Body of pancreas (tissue), 4 donors: Measurements from ENCODE around the gene UTP25. TPM values are rescaled to one million over a fixed set of nuclear protein-coding genes. Genes with fewer than 3 reads are reported as not detected.

Experiments
- ATAC-seq: fragments of 150-250 bp; one replicate; pipeline ENCODE4 v1.9.1; 2016
- DNase-seq, 4 donors: peaks; one replicate each; pipeline ENCODE4 v3.0.0-alpha.2; 2019
- H3K27ac ChIP-seq, 4 donors: fragments of 200-600 bp; sonication (generic); 1 replicate in 3 of 4; 2 replicates in 1 of 4; pipeline versions ENCODE4 v1.5.1 to v1.6.1; 2016 to 2019; ENCODE audit warnings: mild to moderate bottlenecking in 1 of 4, mixed read lengths in 1 of 4, moderate library complexity in 1 of 4
- H3K27me3 ChIP-seq, 2 donors: fragments of 200-600 bp; sonication (generic); one replicate each; pipeline ENCODE4 v1.6.0; 2016; ENCODE audit warnings: mild to moderate bottlenecking in 1 of 2
- H3K36me3 ChIP-seq, 2 donors: fragments of 200-600 bp; sonication (generic); replicated peaks in 1 of 2; 2 replicates each; pipeline ENCODE4 v1.5.1; 2016; ENCODE audit warnings: low read depth in 2 of 2; ENCODE audit not compliant: insufficient read depth in 1 of 2
- H3K4me1 ChIP-seq: fragments of 200-600 bp; sonication (generic); one replicate; pipeline ENCODE4 v1.6.0; 2016
- H3K4me3 ChIP-seq, 2 donors: fragments of 200-600 bp; sonication (generic); 1 replicate in 1 of 2; 2 replicates in 1 of 2; pipeline ENCODE4 v1.5.1; 2016 to 2019
- H3K9me3 ChIP-seq, 3 donors: fragments of 200-600 bp; sonication (generic); 1 replicate in 2 of 3; 2 replicates in 1 of 3; pipeline ENCODE4 v1.5.1; 2016
- POLR2A ChIP-seq, 3 donors: fragments of 450-650 bp; IDR thresholded peaks; one replicate each; pipeline ENCODE4 v1.6.1; 2016; ENCODE audit warnings: antibody characterized with exemption in 3 of 3, mild to moderate bottlenecking in 2 of 3
- WGBS, 2 donors: methylation state at CpG; one replicate each; pipeline ENCODE4 v1.1.5; 2017; 5-methylcytosine and 5-hydroxymethylcytosine counted together
- intact Hi-C: fragments of 100-400 bp; cut with DNase I; formaldehyde crosslinking; loops from one replicate; pipeline ENCODE4 v1.15.1; 2023
- total RNA-seq, 2 donors: library from RNA; depleted of rRNA; stranded (reverse); fragments of >200 nt; gene quantifications; one replicate each; pipeline ENCODE4 v1.1.0, GENCODE V29; 2016
- TF ChIP-seq, protein P1 (sequence below), 7 experiments: fragments of 450-650 bp in 4 of 7; fragments of 200-600 bp in 3 of 7; sonication (generic) in 3 of 7; IDR thresholded peaks; one replicate each; pipeline ENCODE4 v1.5.1; 2016 to 2019; ENCODE audit warnings: antibody characterized with exemption in 7 of 7

UTP25 gene
- total RNA-seq, 2 donors from 2014 or later, result 2.0 to 5.7 TPM

GRCh38 chr1:209831615-209832014 is 3.8 kb downstream of the UTP25 start:
- H3K9me3 ChIP-seq, result no peaks in the 10 kb centered on the region
- H3K4me1 ChIP-seq, result peaks cover 11% of the 10 kb centered on the region
- no peak overlapping the region for H3K4me3 ChIP-seq
- TF ChIP-seq POLR2A (IDR thresholded peaks at IDR 0.05), result no peak
- TF ChIP-seq, protein P1, sequence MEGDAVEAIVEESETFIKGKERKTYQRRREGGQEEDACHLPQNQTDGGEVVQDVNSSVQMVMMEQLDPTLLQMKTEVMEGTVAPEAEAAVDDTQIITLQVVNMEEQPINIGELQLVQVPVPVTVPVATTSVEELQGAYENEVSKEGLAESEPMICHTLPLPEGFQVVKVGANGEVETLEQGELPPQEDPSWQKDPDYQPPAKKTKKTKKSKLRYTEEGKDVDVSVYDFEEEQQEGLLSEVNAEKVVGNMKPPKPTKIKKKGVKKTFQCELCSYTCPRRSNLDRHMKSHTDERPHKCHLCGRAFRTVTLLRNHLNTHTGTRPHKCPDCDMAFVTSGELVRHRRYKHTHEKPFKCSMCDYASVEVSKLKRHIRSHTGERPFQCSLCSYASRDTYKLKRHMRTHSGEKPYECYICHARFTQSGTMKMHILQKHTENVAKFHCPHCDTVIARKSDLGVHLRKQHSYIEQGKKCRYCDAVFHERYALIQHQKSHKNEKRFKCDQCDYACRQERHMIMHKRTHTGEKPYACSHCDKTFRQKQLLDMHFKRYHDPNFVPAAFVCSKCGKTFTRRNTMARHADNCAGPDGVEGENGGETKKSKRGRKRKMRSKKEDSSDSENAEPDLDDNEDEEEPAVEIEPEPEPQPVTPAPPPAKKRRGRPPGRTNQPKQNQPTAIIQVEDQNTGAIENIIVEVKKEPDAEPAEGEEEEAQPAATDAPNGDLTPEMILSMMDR (IDR thresholded peaks at IDR 0.05), result no peak
- WGBS, 2 donors, result 89 to 90% methylated on average over 1 of the region's 1 CpG
- no peak overlapping the region for H3K27ac ChIP-seq
- peaks cover 17 to 25% of the 10 kb centered on the region in 2 donors for H3K36me3 ChIP-seq
- intact Hi-C loops, result no loop called here
- DNase-seq (no peak), ATAC-seq (no peak)
- no peaks in the 10 kb centered on the region for H3K27me3 ChIP-seq

- DNase-seq, result no peak
- no peak overlapping the region for H3K4me3 ChIP-seq
- intact Hi-C loops, result no loop called here
- H3K36me3 ChIP-seq, result peaks cover 24 to 37% of the 10 kb centered on the region in 2 donors
- no peak for ATAC-seq
- no peaks in the 10 kb centered on the region for H3K9me3 ChIP-seq
- no peaks in the 10 kb centered on the region for H3K27me3 ChIP-seq
- H3K27ac ChIP-seq, result no peak overlapping the region
- no peaks in the 10 kb centered on the region for H3K4me1 ChIP-seq
- no peak for TF ChIP-seq POLR2A (IDR thresholded peaks at IDR 0.05)
Observed at GRCh38 chr1:209835782-209836298, 8.1 kb downstream of the UTP25 start.

- intact Hi-C loops, result no loop called here
- Histone ChIP-seq H3K9me3 (no peaks in the 10 kb centered on the region), H3K4me1 (no peaks in the 10 kb centered on the region), H3K4me3 (no peak overlapping the region), H3K27me3 (no peaks in the 10 kb centered on the region), H3K36me3 (peaks cover 17 to 41% of the 10 kb centered on the region in 2 donors), H3K27ac (no peak overlapping the region)
- DNase-seq (no peak), ATAC-seq (no peak)
- TF ChIP-seq, protein P1 (IDR thresholded peaks at IDR 0.05), result no peak
- TF ChIP-seq POLR2A (IDR thresholded peaks at IDR 0.05), result no peak
- WGBS, 2 donors, result 91 to 95% methylated on average over 7 of the region's 7 CpGs
Observed at GRCh38 chr1:209837671-209838070, 9.9 kb downstream of the UTP25 start.

DNA sequence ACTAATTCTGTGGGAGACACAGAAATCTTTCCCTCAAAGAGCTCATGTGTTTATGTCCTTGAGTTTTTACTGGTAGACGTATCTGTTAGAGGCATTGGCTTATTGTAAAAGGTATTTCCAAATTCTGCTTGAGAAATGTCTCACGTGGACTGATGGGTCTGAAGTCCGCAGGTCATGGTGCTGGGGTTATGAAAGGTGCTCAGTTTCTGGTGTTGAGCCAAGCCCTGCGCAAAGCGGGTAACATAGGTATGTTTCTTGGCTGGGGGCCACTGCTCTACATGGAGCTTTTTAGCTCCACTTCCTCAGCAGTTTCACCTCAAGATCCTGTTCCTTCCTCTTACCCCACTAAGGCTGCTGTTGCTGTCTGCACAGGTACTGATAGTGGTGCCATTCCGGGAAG is 10.8 kb downstream of the UTP25 start:
- ATAC-seq (no peak), DNase-seq (no peak)
- intact Hi-C loops, result no loop called here
- Histone ChIP-seq H3K27me3 (no peaks in the 10 kb centered on the region), H3K4me1 (no peaks in the 10 kb centered on the region), H3K27ac (no peak overlapping the region), H3K4me3 (no peak overlapping the region), H3K9me3 (no peaks in the 10 kb centered on the region), H3K36me3 (peaks cover 9 to 42% of the 10 kb centered on the region in 2 donors)
- TF ChIP-seq POLR2A (IDR thresholded peaks at IDR 0.05), result no peak
- TF ChIP-seq, protein P1 (IDR thresholded peaks at IDR 0.05), result no peak
- 80 to 87% methylated on average over 6 of the region's 6 CpGs for WGBS, 2 donors

- no peaks in the 10 kb centered on the region for H3K4me1 ChIP-seq
- H3K36me3 ChIP-seq, result peaks cover 11 to 36% of the 10 kb centered on the region in 2 donors
- ATAC-seq, result no peak
- intact Hi-C loops, result no loop called here
- no peak overlapping the region for H3K27ac ChIP-seq
- WGBS, 2 donors, result 67 to 76% methylated on average over 5 of the region's 5 CpGs
- no peaks in the 10 kb centered on the region for H3K27me3 ChIP-seq
- no peaks in the 10 kb centered on the region for H3K9me3 ChIP-seq
- no peak overlapping the region for H3K4me3 ChIP-seq
- DNase-seq, result no peak
- TF ChIP-seq, protein P1 (IDR thresholded peaks at IDR 0.05), result no peak
- no peak for TF ChIP-seq POLR2A (IDR thresholded peaks at IDR 0.05)
Observed at GRCh38 chr1:209839875-209840546, 12.2 kb downstream of the UTP25 start.
